DMS114 treated with DMSO at 0.1 percent for 48 hours (cell line): ENCODE data around the gene CHURC1.

ENCODE experiments used
- DNase-seq: peaks from one replicate; lab custom pipeline; 2025; ENCODE audit not compliant: unreplicated experiment; lab: John Stamatoyannopoulos, UW

The CHURC1 gene

DNA sequence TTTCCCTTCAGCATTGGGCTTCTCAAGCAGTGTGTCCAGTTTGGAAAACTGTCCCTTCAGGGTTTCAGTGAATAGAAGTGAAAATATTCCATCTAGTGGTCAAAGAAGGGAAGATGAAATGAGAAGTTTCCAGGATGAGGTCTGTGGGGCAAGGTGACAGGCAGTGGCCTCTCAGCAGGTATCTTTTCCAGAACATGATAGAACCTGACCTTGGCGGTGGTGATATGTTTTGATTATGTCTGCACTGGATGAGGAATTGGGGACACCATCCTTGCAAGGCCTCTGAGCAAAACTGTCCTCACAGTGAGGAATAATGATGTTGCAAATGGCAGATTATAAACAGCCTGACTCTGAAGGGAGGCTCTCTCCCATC, 23.6 kb downstream of the CHURC1 start:
- DNase-seq, result no peak

DNA sequence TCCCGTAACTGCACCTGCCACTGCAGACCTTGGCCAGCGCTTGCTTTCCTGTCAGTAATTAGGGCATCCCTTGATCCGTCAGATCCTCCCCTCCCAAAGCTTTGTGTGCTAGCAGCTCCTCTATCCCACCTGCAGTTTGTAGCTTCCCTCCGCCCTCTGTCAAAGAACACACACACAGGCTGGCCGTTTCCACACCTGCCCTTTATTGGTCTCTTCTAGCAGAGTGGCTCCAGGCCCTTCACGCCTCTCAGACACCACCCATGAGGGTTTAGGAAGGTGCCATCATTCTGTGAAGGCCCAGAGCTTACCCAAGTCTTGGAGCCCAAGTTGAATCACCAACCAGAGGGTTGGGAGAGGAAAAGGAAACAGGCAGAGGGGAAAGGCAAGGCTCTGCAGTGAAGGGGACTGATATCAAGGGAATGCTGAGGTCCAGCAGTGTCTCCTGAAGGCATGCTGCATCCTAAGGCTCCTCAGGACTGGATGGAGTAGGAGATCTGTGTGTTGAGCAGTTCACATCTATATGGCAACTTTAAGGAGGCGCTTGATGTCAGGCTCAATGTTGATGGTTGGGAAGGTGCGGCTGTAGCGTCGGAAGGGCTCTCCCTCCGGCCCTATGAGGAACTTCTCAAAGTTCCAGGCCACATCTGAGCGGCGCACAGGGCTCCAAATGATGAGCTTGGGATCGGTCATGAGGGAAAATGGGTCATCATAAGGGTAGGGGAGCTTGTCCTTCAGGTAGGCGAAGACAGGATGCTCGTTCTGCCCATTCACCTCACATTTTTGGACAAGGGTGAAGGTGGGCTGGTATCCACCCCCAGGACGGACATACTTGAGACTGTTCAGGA, 24.9 kb downstream of the CHURC1 start:
- DNase-seq, result no peak

DNA sequence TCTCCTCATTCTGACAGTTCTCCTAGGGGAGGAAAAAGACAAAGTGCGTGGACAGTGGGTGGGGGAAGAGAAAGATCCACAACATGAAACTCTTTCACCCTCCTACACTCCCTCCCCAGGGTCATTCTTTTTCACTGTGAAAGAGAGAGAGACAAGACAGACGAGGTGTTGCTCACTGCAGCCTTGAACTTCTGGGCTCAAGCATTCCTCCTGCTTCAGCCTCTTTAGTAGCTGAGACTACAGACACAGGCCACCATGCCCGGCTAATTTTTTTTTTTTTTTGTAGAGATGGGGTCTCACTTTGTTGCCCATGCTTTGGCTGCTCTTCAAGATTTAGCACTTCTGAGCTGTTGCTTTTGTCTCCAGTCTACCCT, 25.5 kb downstream of the CHURC1 start:
- no peak for DNase-seq

DNA sequence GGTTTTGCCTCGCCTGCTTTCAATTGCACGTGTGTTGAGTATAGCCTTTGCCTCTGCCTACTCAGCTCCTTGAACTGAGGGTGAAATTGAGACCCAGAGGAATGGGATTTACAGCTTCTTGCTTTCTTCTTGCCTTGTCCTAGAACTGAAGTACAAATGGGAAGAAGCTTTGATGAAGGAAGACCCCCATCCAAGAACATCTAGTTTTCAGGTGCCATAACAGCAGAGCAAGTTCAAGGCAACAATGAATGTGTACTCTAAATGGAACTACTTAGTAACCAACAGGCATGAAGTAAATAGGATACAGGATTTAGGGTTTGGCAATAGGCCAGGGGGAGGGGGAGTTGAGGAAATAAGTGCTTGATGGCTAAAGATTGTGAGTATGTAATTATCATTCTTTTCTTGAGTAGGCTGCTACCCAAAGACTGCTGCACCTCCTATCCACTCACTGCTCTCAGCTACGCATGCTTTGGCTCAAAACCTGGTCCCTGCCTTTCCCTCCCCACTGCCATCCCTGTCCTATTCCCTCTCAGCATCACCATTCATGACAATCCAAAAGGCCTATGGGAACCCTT, 26.2 kb downstream of the CHURC1 start:
- no peak for DNase-seq

DNA sequence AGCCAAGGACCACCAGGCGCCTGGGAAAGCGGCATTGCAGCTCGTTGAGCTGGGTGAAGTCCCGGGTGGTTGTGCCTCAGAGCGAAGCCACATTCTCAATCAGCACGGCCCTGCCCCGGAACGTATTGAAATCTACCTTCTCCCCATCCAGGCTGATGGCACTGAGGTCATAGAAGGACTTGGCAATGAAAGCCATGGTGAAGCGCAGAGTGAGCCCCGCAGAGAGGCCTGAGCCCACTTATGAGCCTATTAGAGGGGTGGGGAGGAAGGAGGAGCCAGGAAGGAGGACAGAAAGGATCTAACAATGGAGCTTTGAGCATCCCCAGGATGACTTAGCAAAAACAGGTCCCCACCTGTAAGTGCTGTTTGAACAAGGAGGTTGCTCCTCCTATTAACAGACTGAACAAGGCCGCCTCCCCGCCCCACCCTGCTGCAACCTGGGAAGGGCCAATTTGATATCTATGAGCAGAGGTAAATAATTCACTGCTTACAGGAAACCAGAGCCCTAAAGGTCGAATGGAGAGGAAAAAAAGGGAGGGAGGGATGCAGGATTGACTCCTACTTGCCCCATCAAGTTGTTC, 28.4 kb downstream of the CHURC1 start, which contains the start of gene GPX2:
TSS of gene GPX2 (minus strand) at position 215 of the 581 bp plus-strand sequence. CDS start at position 196, 19 bp downstream.
- DNase-seq, result no peak

DNA sequence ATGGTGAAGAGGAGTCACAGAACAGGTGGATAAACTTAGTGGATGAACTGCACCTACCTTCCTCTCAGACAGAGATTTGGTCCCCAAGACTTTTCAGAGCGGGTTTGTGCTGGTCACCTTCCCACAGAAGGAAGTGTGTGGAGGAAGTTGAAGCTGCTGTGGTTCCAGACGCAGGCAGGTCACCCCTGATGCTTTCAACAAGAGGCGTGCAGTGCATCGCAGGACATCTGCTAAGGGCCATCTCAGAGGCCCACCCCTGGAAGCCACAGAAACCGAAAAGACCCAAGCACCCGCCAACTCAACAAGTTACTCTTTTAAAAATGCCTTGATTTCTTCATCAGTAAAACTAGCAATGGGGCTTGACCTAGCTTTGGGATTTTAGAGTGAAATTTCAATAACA, 29.3 kb downstream of the CHURC1 start:
- DNase-seq, result no peak

DNA sequence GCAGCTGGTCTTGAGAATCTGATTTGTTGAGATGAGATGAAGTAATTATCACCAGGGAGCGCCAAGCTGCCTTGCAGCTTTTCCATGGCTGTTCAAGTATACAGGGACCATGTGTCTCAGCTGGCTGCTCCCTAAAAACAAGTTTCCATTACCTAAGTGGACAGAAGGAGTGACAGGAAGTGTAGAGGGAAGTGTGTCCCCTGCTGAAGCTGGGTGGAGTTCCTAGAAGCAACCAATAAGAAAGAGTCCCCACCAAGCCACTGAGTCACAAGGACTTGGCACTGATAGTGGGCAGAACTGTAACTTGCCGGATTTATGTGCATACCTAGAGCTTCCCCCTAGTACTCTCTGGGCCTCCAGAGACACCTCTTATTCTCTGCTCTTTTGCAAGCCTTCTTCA, 29.8 kb downstream of the CHURC1 start:
- DNase-seq, result no peak

DNA sequence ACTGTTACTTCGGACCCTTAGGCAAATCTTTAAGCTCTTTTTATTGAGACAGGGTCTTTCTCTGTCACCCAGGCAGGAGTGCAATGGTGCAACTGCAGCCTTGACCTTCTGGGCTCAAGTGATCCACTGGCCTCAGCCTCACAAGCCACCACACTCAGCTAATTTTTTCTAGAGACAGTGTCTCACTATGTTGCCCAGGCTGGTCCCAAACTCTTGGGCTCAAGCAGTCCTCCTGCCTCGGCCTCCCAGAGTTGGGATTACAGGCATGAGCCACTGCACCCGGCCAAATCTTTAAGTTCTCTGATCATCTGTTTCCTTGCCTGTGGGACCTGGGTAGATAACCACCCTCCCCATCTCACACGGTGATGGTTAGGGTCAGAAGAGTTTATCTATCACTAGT, 30.6 kb downstream of the CHURC1 start:
- no peak for DNase-seq

DNA sequence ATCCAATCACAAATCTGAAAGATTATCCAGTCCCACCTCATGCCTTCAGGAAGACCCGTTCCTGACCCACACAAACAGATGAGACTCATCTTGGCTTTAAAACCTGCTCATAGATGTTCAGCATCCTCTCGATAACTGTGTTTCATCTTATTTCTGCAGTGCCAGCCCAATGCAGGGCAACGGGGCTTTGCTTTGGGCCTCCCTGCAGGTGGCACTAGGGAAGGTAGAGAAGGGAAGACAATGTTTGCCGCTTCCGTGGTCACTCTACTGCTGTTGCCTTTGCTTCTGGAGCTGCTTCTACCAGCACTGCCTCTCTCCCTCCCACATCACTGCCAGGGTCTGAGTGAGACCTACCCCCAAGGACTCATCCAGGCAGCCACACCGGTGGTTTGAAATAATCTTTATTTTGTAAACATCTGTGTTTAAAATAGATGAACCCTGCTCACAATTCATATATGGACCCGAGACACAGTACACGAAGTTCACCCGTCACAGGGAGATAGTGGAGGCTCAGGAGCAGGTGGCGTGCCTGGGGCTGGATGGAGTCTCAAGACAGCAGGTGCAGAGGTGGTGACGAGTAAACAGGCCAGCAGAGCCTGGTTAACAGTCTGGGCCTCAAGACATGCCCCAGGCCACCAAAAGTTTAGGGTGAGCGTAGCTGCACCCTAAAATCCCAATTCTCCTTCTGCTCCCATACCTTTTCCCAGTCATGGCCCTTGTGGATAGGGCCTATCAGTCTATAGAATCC, 31.4 kb downstream of the CHURC1 start:
- no peak for DNase-seq

DNA sequence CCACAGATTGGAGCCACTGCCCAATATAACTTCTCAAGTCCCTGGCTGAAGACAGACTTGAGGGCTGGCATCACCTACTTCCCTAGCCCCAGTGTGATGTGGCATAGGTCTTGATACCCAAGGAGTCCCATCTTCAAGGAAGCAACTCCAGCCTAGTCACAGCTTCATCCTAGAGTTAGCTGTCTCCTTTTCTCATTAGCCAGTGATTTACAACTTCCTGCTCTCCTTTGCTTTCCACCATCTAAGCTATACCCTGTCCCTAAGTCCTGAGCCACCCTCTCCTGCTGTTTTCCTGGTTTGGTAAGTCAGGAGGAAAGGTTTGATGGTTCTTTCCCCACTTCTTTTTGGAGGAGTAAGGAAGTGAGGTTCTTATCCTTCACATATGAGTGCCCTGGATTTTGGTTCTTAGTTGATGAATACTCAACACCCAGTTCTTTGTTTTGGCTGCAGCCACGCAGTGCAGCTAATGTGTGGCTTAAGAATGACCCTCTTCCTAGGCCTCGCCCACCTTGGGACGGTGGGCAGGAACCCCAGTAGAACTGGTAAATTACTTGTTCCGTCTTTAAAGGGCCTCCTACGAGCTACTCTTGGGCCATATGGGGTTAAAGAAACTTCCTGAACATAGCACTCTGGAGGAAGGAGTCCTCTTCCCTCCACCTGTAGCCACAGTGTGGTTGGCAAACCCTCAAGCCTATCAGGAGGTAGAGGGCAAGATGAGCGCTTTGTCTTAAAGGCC, 32.2 kb downstream of the CHURC1 start:
- no peak for DNase-seq

DNA sequence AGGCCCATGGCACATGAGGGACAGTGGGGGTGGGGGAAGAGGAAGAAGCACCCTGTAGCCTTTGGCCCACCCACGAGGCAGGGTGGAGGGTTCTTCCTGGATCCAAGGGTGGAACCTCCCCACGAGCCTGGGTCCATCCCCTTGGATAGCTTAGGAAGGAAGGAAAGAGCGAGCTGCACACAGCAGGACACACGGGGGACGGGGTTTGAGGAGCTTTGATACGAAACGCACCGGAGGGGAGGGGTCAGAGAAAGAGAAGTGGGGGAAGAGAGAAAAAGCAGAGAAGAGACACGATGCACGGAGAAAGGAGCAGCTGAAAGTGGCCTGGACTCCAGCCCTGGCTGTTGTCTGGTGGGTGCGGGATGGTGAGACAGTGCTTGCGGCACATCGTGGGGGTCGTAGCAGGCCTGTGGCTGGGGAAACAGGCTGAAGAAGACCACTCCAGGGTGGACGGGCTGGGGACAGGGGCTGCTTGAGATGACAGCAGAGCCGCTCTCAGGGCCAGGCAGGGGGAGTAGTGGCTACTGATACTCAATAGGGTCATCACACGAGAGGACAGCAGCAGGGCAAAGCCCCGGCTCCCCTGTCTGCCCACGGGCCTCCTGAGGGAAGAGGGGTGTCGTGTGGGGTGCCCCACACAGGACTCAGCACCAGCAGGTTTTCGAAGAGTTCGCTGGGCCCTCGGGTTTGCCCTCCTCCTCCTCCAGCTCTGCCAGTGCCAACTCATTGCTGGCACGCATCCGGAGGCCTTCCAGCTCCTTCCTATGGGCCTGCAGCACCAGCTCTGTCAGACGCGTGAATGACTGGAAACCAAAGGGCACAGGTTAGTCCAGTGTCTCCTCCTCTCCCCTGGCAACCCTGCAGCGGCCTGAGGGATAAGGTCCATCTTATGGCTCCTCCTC, 33.7 kb downstream of the CHURC1 start:
- DNase-seq, result no peak

DNA sequence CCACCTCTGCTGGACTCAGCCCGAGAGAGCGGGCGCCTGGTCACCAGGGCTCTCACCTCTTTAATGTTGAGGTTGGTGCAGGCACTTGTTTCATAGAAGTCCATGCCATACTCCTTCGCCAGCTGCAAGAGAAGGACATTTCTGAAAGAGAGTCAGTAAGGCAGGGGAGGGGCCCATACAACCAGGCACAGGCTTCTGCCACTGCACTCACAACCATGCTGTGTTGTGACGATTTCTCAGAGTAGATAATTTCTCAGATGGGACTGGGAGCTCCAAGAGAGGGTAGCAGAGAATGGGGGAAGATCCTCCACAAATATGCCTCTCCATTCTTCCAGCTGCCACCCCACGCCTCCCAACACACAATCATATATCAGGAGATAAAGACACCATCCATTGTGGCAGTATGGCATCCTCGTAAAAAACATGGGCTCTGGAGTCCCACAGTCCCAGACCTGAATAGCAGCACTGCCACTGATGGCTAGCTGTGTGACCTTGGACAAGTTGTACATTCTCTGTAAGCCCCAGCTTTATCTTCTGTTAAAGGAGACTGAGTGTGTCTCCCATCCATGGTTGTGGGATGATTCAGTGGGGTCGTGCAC, 34.5 kb downstream of the CHURC1 start:
- DNase-seq, result no peak

DNA sequence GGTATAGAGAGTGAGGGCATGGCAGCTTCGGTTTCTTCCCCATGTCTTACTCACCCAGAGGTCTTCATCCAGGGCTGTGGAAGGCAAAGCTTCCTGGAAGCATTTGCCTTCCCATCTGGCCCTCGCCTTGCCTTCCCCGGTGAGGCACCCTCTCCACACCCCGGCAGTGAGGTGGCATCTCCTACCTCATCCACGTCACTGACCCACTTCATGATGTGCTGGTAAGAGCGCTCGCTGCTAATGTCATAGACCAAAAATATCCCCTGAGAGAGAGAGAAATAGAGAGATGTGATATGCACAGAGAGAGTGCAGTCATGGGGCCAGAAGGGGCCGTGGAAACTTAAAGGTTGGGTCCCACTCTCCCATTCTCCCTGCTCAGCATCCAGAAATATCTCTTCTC, 36.6 kb downstream of the CHURC1 start:
- DNase-seq, result no peak

DNA sequence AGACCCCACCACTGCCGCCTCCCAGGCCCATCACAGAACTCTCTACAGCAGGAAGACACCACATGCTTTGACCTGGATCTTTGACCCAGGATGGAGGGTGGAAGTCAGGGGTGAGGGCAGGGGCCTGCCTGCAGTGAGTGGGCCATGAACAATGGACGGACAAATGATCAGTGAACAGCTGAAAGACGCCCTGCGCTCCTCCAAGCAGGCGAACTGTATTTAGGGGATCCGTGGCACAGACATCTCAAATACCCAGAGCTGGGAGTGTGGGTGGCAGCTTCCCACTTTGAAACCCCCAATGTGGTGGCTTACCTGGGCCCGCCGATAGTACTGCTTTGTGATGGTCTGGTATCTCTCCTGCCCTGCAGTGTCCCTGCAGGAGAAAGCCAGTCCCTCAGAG, 37.0 kb downstream of the CHURC1 start:
- no peak for DNase-seq

DNA sequence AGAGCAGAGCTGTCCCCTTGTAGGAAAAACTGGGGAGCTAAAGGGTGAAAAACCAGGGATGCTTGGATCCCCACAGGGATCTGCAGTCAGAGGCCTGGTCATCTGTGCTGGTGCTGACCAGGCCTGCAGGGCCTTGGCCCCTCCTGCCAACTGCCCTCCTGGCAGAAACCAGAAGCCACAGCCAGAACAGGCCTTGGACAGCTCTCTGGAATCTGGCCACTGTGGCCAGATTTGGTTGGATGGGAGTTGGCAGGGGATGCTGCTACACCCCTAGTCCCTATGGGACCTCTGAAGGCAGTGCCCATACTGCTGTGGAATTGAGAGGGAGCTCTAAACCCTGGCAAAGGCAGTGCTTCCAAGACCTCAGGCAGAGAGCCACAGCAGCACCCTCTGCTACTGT, 37.5 kb downstream of the CHURC1 start:
- no peak for DNase-seq

DNA sequence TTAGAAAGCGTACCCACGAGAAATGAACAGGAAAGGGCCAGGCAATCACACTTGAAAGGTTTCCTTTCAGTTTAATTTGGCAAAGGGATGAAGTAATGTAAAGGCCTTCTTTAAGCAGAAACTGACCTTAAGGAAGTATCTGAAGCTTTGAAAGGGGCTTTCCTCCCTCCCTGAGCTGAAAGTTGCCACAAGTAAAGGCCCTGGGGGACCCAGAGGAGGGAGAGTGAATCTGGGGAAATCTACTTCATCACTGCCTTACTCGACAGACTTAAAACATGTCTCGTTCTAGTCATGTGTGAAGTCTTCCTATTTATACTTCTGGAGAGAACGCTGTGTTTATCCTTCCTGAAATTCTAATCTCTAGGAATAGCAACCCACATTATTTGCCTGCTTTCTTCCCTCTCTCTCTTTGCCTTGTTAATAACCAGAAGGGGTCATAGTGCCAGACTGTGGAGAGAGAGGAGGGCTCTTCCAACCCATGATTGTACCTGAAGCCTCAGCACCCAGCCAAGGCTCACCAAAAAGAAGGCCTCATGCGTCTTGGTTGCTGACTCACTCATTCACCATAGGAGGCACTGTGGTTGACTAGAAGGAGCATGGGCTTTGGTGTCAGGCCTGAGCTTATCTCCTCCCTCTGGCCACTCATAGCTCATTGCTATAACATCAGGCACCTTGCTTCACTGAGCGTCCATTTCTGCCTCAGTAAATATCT, 38.5 kb downstream of the CHURC1 start:
- DNase-seq, result no peak

DNA sequence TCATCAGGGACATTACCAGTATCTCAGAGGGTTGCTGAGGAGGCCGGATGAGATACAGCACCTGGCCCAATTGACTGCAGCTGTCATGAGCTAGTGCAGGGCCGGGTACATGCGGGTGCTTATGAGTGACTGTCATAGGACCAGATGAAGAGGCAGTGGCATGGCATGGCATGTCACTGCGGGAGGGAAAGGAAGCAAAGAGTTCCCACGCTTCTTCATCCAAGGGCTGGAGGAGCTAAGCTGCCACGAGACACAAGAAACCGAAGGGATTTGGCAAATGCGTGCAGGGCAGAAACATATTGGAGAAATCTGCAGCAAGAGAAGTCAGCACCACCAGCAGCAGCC, 39.0 kb downstream of the CHURC1 start:
- no peak for DNase-seq

DNA sequence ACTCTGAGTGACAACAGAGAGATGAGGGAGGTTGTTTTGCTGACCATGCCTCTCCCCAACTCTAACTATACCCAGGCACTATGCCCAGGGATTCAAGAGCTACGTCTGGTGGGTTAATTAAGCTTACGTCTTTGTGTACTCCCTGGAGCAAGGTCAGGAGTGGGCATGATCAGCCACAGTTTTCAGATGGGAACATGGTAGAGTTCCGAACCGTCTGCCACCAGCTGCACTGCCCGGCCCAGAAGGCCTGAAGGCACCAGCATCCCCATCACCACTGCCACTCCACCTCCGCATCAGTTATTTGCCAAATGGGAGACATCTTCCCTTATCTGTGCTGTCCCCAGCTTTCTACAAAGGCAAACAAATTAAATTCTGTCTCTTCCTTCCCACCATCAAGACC, 39.4 kb downstream of the CHURC1 start:
- DNase-seq, result no peak
